Naive B cell (primary cell): ENCODE results near the gene LCT. TPM values are rescaled to one million over a fixed set of nuclear protein-coding genes. Genes with fewer than 3 reads are reported as not detected.

ENCODE experiments used
- ATAC-seq, 2 donors: fragments of 150-1000 bp; cut with Tn5 transposase; 2 replicates each; pipeline ENCODE4 v1.10.0; 2021; ENCODE audit warnings: low read depth in 2 of 2, mild to moderate bottlenecking in 2 of 2, moderate library complexity in 2 of 2
- DNase-seq: peaks from one replicate; pipeline ENCODE4 v3.0.0; 2022
- H3K27ac Mint-ChIP-seq, 6 donors: one replicate each; pipeline ENCODE4 v1.8.0; 2020 to 2022; ENCODE audit warnings: mild to moderate bottlenecking in 6 of 6, mixed read lengths in 6 of 6, moderate library complexity in 5 of 6, inconsistent platforms in 2 of 6
- H3K27me3 Mint-ChIP-seq, 3 donors: one replicate each; pipeline ENCODE4 v1.8.0; 2021 to 2022; ENCODE audit warnings: mixed read lengths in 3 of 3, mild to moderate bottlenecking in 1 of 3
- H3K36me3 Mint-ChIP-seq, 2 donors: one replicate each; pipeline ENCODE4 v1.8.0; 2020 to 2022; ENCODE audit warnings: mixed read lengths in 2 of 2, inconsistent platforms in 1 of 2, mild to moderate bottlenecking in 1 of 2
- H3K4me1 Mint-ChIP-seq, 3 donors: one replicate each; pipeline ENCODE4 v1.8.0; 2020 to 2022; ENCODE audit warnings: mixed read lengths in 3 of 3, inconsistent platforms in 1 of 3, mild to moderate bottlenecking in 1 of 3, moderate library complexity in 1 of 3
- H3K4me3 Mint-ChIP-seq, 8 donors: one replicate each; pipeline ENCODE4 v1.8.0; 2020 to 2022; ENCODE audit warnings: mild to moderate bottlenecking in 8 of 8, mixed read lengths in 8 of 8, moderate library complexity in 8 of 8, inconsistent platforms in 2 of 8
- H3K9me3 Mint-ChIP-seq, 7 donors: one replicate each; pipeline ENCODE4 v1.8.0; 2020 to 2022; ENCODE audit warnings: mixed read lengths in 7 of 7, mild to moderate bottlenecking in 5 of 7, inconsistent platforms in 2 of 7, moderate library complexity in 1 of 7
- polyA plus RNA-seq, 6 donors: library from polyadenylated mRNA; unstranded; fragments of 300-500 nt; fragmentation: Illumina TruSeq; gene quantifications; one replicate each; pipeline ENCODE4 v1.2.3, GENCODE V29; 2021; ENCODE audit warnings: low read depth in 6 of 6

LCT gene
- polyA plus RNA-seq, 6 donors from 2014 or later: not detected

- Mint-ChIP-seq H3K36me3 (peaks cover 17 to 25% of the 10 kb centered on the region in 2 donors), H3K4me3 (no peak overlapping the region), H3K4me1 (no peaks in the 10 kb centered on the region), H3K27me3 (no peaks in the 10 kb centered on the region), H3K9me3 (no peaks in the 10 kb centered on the region), H3K27ac (no peak overlapping the region)
- no peak for ATAC-seq
- no peak for DNase-seq
These were observed 60.6 kb downstream of the LCT start for GRCh38 chr2:135776367-135776766.

GRCh38 chr2:135775420-135775819 lies 61.6 kb downstream of the LCT start:
- DNase-seq: no peak
- Mint-ChIP-seq H3K4me3 (no peak overlapping the region), H3K9me3 (no peaks in the 10 kb centered on the region), H3K4me1 (no peaks in the 10 kb centered on the region), H3K36me3 (peaks cover 18 to 22% of the 10 kb centered on the region in 2 donors), H3K27ac (peak overlapping the region in 1 of 6 donors; percentile 5), H3K27me3 (no peaks in the 10 kb centered on the region)
- no peak for ATAC-seq

GRCh38 chr2:135773917-135774316 lies 63.1 kb downstream of the LCT start:
- ATAC-seq (no peak), DNase-seq (no peak)
- H3K4me1 Mint-ChIP-seq: no peaks in the 10 kb centered on the region
- no peak overlapping the region for H3K4me3 Mint-ChIP-seq
- H3K9me3 Mint-ChIP-seq: no peaks in the 10 kb centered on the region
- H3K27me3 Mint-ChIP-seq: no peaks in the 10 kb centered on the region
- peaks cover 20 to 23% of the 10 kb centered on the region in 2 donors for H3K36me3 Mint-ChIP-seq
- no peak overlapping the region for H3K27ac Mint-ChIP-seq

GRCh38 chr2:135773319-135773718 lies 63.7 kb downstream of the LCT start:
- DNase-seq (no peak), ATAC-seq (no peak)
- H3K4me3 Mint-ChIP-seq: no peak overlapping the region
- no peaks in the 10 kb centered on the region for H3K9me3 Mint-ChIP-seq
- H3K27me3 Mint-ChIP-seq: no peaks in the 10 kb centered on the region
- H3K4me1 Mint-ChIP-seq: no peaks in the 10 kb centered on the region
- peak overlapping the region in 2 of 6 donors; percentile 47 to 74 for H3K27ac Mint-ChIP-seq
- peaks cover 20 to 23% of the 10 kb centered on the region in 2 donors for H3K36me3 Mint-ChIP-seq

GRCh38 chr2:135768863-135769262 lies 68.1 kb downstream of the LCT start:
- no peaks in the 10 kb centered on the region for H3K27me3 Mint-ChIP-seq
- peaks cover 0 to 6% (median 0%) of the 10 kb centered on the region in 3 donors for H3K4me1 Mint-ChIP-seq
- DNase-seq (no peak), ATAC-seq (no peak)
- H3K36me3 Mint-ChIP-seq: peaks cover 24 to 25% of the 10 kb centered on the region in 2 donors
- H3K27ac Mint-ChIP-seq: peak overlapping the region in 1 of 6 donors; percentile 54
- peak overlapping the region in 1 of 8 donors; percentile 42 for H3K4me3 Mint-ChIP-seq
- H3K9me3 Mint-ChIP-seq: no peaks in the 10 kb centered on the region

GRCh38 chr2:135762530-135762929 lies 74.5 kb downstream of the LCT start:
- ATAC-seq (no peak), DNase-seq (no peak)
- Mint-ChIP-seq H3K4me1 (peaks cover 0 to 9% (median 0%) of the 10 kb centered on the region in 3 donors), H3K36me3 (peaks cover 24 to 37% of the 10 kb centered on the region in 2 donors), H3K4me3 (no peak overlapping the region), H3K27me3 (no peaks in the 10 kb centered on the region), H3K27ac (no peak overlapping the region), H3K9me3 (peaks cover 0 to 4% (median 0%) of the 10 kb centered on the region in 7 donors)

- ATAC-seq (peak in 1 of 2 donors; percentile 27), DNase-seq (no peak)
- Mint-ChIP-seq H3K4me1 (peaks cover 0 to 6% (median 0%) of the 10 kb centered on the region in 3 donors), H3K9me3 (peaks cover 0 to 9% (median under 1%) of the 10 kb centered on the region in 7 donors), H3K4me3 (no peak overlapping the region), H3K27me3 (no peaks in the 10 kb centered on the region), H3K27ac (no peak overlapping the region), H3K36me3 (peaks cover 21 to 39% of the 10 kb centered on the region in 2 donors)
These were observed 75.0 kb downstream of the LCT start for GRCh38 chr2:135762022-135762421.

GRCh38 chr2:135756692-135757091 lies 80.3 kb downstream of the LCT start:
- ATAC-seq: no peak
- no peak for DNase-seq
- Mint-ChIP-seq H3K36me3 (peaks cover 25 to 35% of the 10 kb centered on the region in 2 donors), H3K27me3 (no peaks in the 10 kb centered on the region), H3K27ac (no peak overlapping the region), H3K4me3 (no peak overlapping the region), H3K9me3 (peaks cover 0 to 18% (median 11%) of the 10 kb centered on the region in 7 donors), H3K4me1 (peaks cover 0 to 3% (median 0%) of the 10 kb centered on the region in 3 donors)

- no peak overlapping the region for H3K27ac Mint-ChIP-seq
- H3K27me3 Mint-ChIP-seq: no peaks in the 10 kb centered on the region
- peaks cover 0 to 18% (median 11%) of the 10 kb centered on the region in 7 donors for H3K9me3 Mint-ChIP-seq
- H3K4me1 Mint-ChIP-seq: peaks cover 0 to 3% (median 0%) of the 10 kb centered on the region in 3 donors
- DNase-seq (no peak), ATAC-seq (no peak)
- peaks cover 25 to 29% of the 10 kb centered on the region in 2 donors for H3K36me3 Mint-ChIP-seq
- no peak overlapping the region for H3K4me3 Mint-ChIP-seq
These were observed 81.4 kb downstream of the LCT start for GRCh38 chr2:135755573-135755972.

- Mint-ChIP-seq H3K27ac (no peak overlapping the region), H3K9me3 (peaks cover 0 to 4% (median 0%) of the 10 kb centered on the region in 7 donors), H3K27me3 (no peaks in the 10 kb centered on the region), H3K4me3 (peak overlapping the region in 1 of 8 donors; percentile 77), H3K4me1 (peaks cover 38 to 43% (median 42%) of the 10 kb centered on the region in 3 donors), H3K36me3 (peaks cover 11 to 27% of the 10 kb centered on the region in 2 donors)
- no peak for ATAC-seq
- DNase-seq: no peak
These were observed 91.4 kb downstream of the LCT start for GRCh38 chr2:135745545-135745944.

- H3K9me3 Mint-ChIP-seq: peaks cover 0 to 4% (median 0%) of the 10 kb centered on the region in 7 donors
- H3K27ac Mint-ChIP-seq: peak overlapping the region in 1 of 6 donors; percentile 73
- peaks cover 9 to 23% of the 10 kb centered on the region in 2 donors for H3K36me3 Mint-ChIP-seq
- ATAC-seq (no peak), DNase-seq (no peak)
- peak overlapping the region in 4 of 8 donors; percentile 12 to 77 (median 43) for H3K4me3 Mint-ChIP-seq
- no peaks in the 10 kb centered on the region for H3K27me3 Mint-ChIP-seq
- H3K4me1 Mint-ChIP-seq: peaks cover 36 to 43% (median 42%) of the 10 kb centered on the region in 3 donors
These were observed 92.1 kb downstream of the LCT start for GRCh38 chr2:135744760-135745314.

GRCh38 chr2:135743860-135744259 lies 93.1 kb downstream of the LCT start:
- H3K9me3 Mint-ChIP-seq: peaks cover 0 to 4% (median 0%) of the 10 kb centered on the region in 7 donors
- peaks cover 0 to 14% of the 10 kb centered on the region in 2 donors for H3K36me3 Mint-ChIP-seq
- no peaks in the 10 kb centered on the region for H3K27me3 Mint-ChIP-seq
- no peak for DNase-seq
- H3K27ac Mint-ChIP-seq: peak overlapping the region in 3 of 6 donors; percentile 12 to 87 (median 56)
- H3K4me1 Mint-ChIP-seq: peaks cover 34 to 43% (median 42%) of the 10 kb centered on the region in 3 donors
- ATAC-seq: no peak
- H3K4me3 Mint-ChIP-seq: peak overlapping the region in 5 of 8 donors; percentile 5 to 77 (median 17)

- H3K27ac Mint-ChIP-seq: peak overlapping the region; percentile 97 to 99 (median 98)
- peaks cover 0 to 4% (median 0%) of the 10 kb centered on the region in 7 donors for H3K9me3 Mint-ChIP-seq
- H3K27me3 Mint-ChIP-seq: no peaks in the 10 kb centered on the region
- ATAC-seq (peak; percentile 4 to 15), DNase-seq (no peak)
- peak overlapping the region; percentile 88 to 99 (median 96) for H3K4me3 Mint-ChIP-seq
- H3K4me1 Mint-ChIP-seq: peaks cover 34 to 43% (median 42%) of the 10 kb centered on the region in 3 donors
- H3K36me3 Mint-ChIP-seq: peaks cover 0 to 14% of the 10 kb centered on the region in 2 donors
These were observed 94.6 kb downstream of the LCT start for GRCh38 chr2:135742325-135742757.
